ENCODE results near the gene EDARADD. TPM values are rescaled to one million over a fixed set of nuclear protein-coding genes. Genes with fewer than 3 reads are reported as not detected.
A peak's percentile ranks its signal among the peaks of the same experiment; 100 is the strongest.

EDARADD gene
- total and polyA plus RNA-seq, 4 donors = 0.13 to 0.67 (median 0.26) TPM

- Histone ChIP-seq H3K27ac (ENCODE audit: low read depth in 1 of 2, low read length in 2 of 2) (no peak overlapping the region), H3K36me3 (ENCODE audit: control insufficient read depth in 4 of 4, insufficient read depth in 3 of 4, low read depth in 1 of 4, low read length in 3 of 4) (no peaks in the 10 kb centered on the region), H3K9me3 (ENCODE audit: control insufficient read depth in 4 of 4, low read length in 3 of 4) (no peaks in the 10 kb centered on the region), H3K27me3 (ENCODE audit: control insufficient read depth in 4 of 4, insufficient read depth in 4 of 4, low read length in 3 of 4) (no peaks in the 10 kb centered on the region), H3K4me3 (ENCODE audit: low read depth in 1 of 3, low read length in 3 of 3) (peak overlapping the region in 2 of 3 donors; percentile 50 to 76), H3K4me1 (ENCODE audit: control insufficient read depth in 4 of 4, insufficient read depth in 4 of 4, low read length in 3 of 4) (peaks cover 0 to 15% (median 10%) of the 10 kb centered on the region in 4 donors), H3K9ac (ENCODE audit: low read depth in 1 of 2, low read length in 2 of 2) (no peak overlapping the region)
- DNase-seq (ENCODE audit: low spot score) = no peak
- WGBS = 17% methylated on average over 11 of the region's 11 CpGs
- no peak for TF ChIP-seq TAF1 (conservative IDR thresholded peaks at IDR 0.05)
- TF ChIP-seq RXRA (IDR thresholded peaks at IDR 0.05) = peak in 1 of 2 donors; percentile 36
- no peak for TF ChIP-seq FOXA1 (IDR thresholded peaks at IDR 0.05)
- peak; percentile 34 for TF ChIP-seq ZBTB33 (IDR thresholded peaks at IDR 0.05)
- TF ChIP-seq HNF4G (IDR thresholded peaks at IDR 0.05) = no peak
- TF ChIP-seq SP1 (IDR thresholded peaks at IDR 0.05) = no peak
- no peak for TF ChIP-seq MAX (IDR thresholded peaks at IDR 0.05)
- TF ChIP-seq REST (IDR thresholded peaks at IDR 0.05) = no peak
- TF ChIP-seq JUND (IDR thresholded peaks at IDR 0.05) = peak in 1 of 2 donors; percentile 13
- TF ChIP-seq FOXA2 (IDR thresholded peaks at IDR 0.05) = no peak
- TF ChIP-seq EGR1 (IDR thresholded peaks at IDR 0.05; ENCODE audit: low read depth in 2 of 2) = no peak
- TF ChIP-seq ATF3 (IDR thresholded peaks at IDR 0.05) = peak; percentile 14
- peak; percentile 83 to 86 for TF ChIP-seq RAD21 (IDR thresholded peaks at IDR 0.05)
- TF ChIP-seq CTCF (IDR thresholded peaks at IDR 0.05; ENCODE audit: low read depth, low read length, missing input control) = peak; percentile 65
- TF ChIP-seq NR2F2 (IDR thresholded peaks at IDR 0.05) = peak; percentile 34
- TF ChIP-seq YY1 (IDR thresholded peaks at IDR 0.05) = no peak
- TF ChIP-seq HNF4A (conservative IDR thresholded peaks at IDR 0.05) = peak; percentile 31 to 66
- TF ChIP-seq GABPA (IDR thresholded peaks at IDR 0.05 in 1 of 2, conservative IDR thresholded peaks at IDR 0.05 in 1 of 2) = no peak
Observed at GRCh38 chr1:236489710-236490377, 95.8 kb downstream of the EDARADD start.

Data from liver (tissue), 9 donors.